Nucleus accumbens (tissue), 56 donors: ENCODE measurements around the gene CARD14.

ENCODE experiments used
- DNase-seq, 56 donors: peaks; one replicate each; lab custom pipeline; 2025; lab: John Stamatoyannopoulos, UW

Gene CARD14

GRCh38 chr17:80169784-80170500, at the start of gene CARD14:
Gene CARD14 (plus strand): TSS chr17:80170030. CDS start chr17:80181439, 11,409 bp downstream.
- peak in 1 of 56 donors; percentile 15 for DNase-seq

GRCh38 chr17:80122026-80122575, 47.7 kb upstream of the CARD14 start:
- DNase-seq = no peak

- DNase-seq = no peak
These were observed 46.8 kb upstream of the CARD14 start for GRCh38 chr17:80122926-80123505.

- DNase-seq = no peak
These were observed 46.0 kb upstream of the CARD14 start for GRCh38 chr17:80123791-80124190.

GRCh38 chr17:80124351-80124981, 45.4 kb upstream of the CARD14 start:
- no peak for DNase-seq

GRCh38 chr17:80125656-80126448, 44.0 kb upstream of the CARD14 start:
- no peak for DNase-seq

- DNase-seq = no peak
These were observed 43.4 kb upstream of the CARD14 start for GRCh38 chr17:80126449-80126715.

GRCh38 chr17:80129006-80129565, 40.7 kb upstream of the CARD14 start:
- no peak for DNase-seq

GRCh38 chr17:80130992-80131391, 38.8 kb upstream of the CARD14 start:
- DNase-seq = no peak

- DNase-seq = no peak
These were observed 36.8 kb upstream of the CARD14 start for GRCh38 chr17:80132906-80133625.

- no peak for DNase-seq
These were observed 36.2 kb upstream of the CARD14 start for GRCh38 chr17:80133626-80133970.

GRCh38 chr17:80137131-80137530, 32.7 kb upstream of the CARD14 start:
- DNase-seq = no peak

- DNase-seq = no peak
These were observed 30.9 kb upstream of the CARD14 start for GRCh38 chr17:80138856-80139426.

- DNase-seq = no peak
These were observed 28.2 kb upstream of the CARD14 start for GRCh38 chr17:80141463-80142165.

GRCh38 chr17:80142929-80143328, 26.9 kb upstream of the CARD14 start:
- DNase-seq = no peak

GRCh38 chr17:80145076-80146075, 24.5 kb upstream of the CARD14 start:
- DNase-seq = no peak

- peak in 14 of 56 donors; percentile 18 to 68 (median 49) for DNase-seq
These were observed 23.5 kb upstream of the CARD14 start for GRCh38 chr17:80146121-80147034.
